ENCODE measurements around the gene RPGRIP1L.

- TF ChIP-seq CTCF (IDR thresholded peaks at IDR 0.05) (no peak), POLR2A (IDR thresholded peaks at IDR 0.05) (no peak)
Observed at GRCh38 chr16:53565296-53565863, 138.3 kb downstream of the RPGRIP1L start.

Measured in lower leg skin (tissue), 3 donors.